Panc1 (cell line): ENCODE data around the gene DLL1. TPM values are rescaled to one million over a fixed set of nuclear protein-coding genes. Genes with fewer than 3 reads are reported as not detected.

ENCODE experiments used
- ATAC-seq: fragments of 200-7000 bp; cut with Tn5 transposase; 2 replicates; pipeline ENCODE4 v1.9.1; 2020; ENCODE audit warnings: mild to moderate bottlenecking, moderate library complexity
- BruUV-seq: library from RNA; stranded (reverse); fragments of 400-500 nt; replicated peaks from 2 replicates; lab custom pipeline; 2021; lab: Mats Ljungman, UMichigan
- CTCF ChIA-PET: fragments of 300-600 bp; sonication (Branson Sonifier 250); formaldehyde crosslinking; loops from one replicate; lab custom pipeline; 2022; ENCODE audit warnings: antibody characterized with exemption; lab: Charles Lee
- POLR2A ChIA-PET: fragments of 300-600 bp; sonication (Branson Sonifier 250); formaldehyde crosslinking; loops from one replicate; lab custom pipeline; 2022; ENCODE audit warnings: antibody characterized with exemption; lab: Charles Lee
- DNase-seq: peaks from one replicate; pipeline ENCODE4 v3.0.0-alpha.2; 2010; ENCODE audit warnings: low read depth, low spot score
- H3K27ac ChIP-seq: 2 replicates; pipeline ENCODE4 v1.5.1; 2011; ENCODE audit warnings: mild to moderate bottlenecking, low read length, inconsistent platforms
- H3K27me3 ChIP-seq: fragments of 200-500 bp; sonication (Bioruptor generic); 2 replicates; pipeline ENCODE4 v1.6.0; 2014; ENCODE audit warnings: low read length, inconsistent platforms; ENCODE audit not compliant: control insufficient read depth, insufficient read depth
- H3K36me3 ChIP-seq: fragments of 200-500 bp; sonication (Bioruptor generic); 2 replicates; pipeline ENCODE4 v1.5.1; 2014; ENCODE audit warnings: inconsistent platforms, mild to moderate bottlenecking, low read length, moderate library complexity; ENCODE audit not compliant: control insufficient read depth, insufficient read depth
- H3K4me1 ChIP-seq: 2 replicates; pipeline ENCODE4 v1.5.1; 2011; ENCODE audit warnings: inconsistent platforms, mild to moderate bottlenecking, low read length, moderate library complexity; ENCODE audit not compliant: control insufficient read depth, insufficient read depth
- H3K4me3 ChIP-seq, 2 experiments: 2 replicates each; pipeline ENCODE4 v1.5.1; 2011 to 2012; ENCODE audit warnings: low read depth in 2 of 2, low read length in 2 of 2, mild to moderate bottlenecking in 2 of 2, inconsistent platforms in 1 of 2, moderate library complexity in 1 of 2
- H3K9me3 ChIP-seq: fragments of 200-500 bp; sonication (Bioruptor generic); 2 replicates; pipeline ENCODE4 v1.5.1; 2014; ENCODE audit warnings: low read depth, mild to moderate bottlenecking, inconsistent platforms, low read length, moderate library complexity; ENCODE audit not compliant: control insufficient read depth, insufficient read depth
- POLR2AphosphoS5 ChIP-seq: IDR thresholded peaks from 2 replicates; pipeline ENCODE4 v1.6.1; 2012; ENCODE audit warnings: mild to moderate bottlenecking, low read depth, low read length, moderate library complexity
- SIN3A ChIP-seq: IDR thresholded peaks from 2 replicates; pipeline ENCODE4 v1.6.1; 2012; ENCODE audit warnings: low read depth, mild to moderate bottlenecking, low read length, moderate library complexity, borderline replicate concordance; ENCODE audit not compliant: insufficient read depth
- TCF7L2 ChIP-seq: IDR thresholded peaks from 2 replicates; pipeline ENCODE4 v1.6.1; 2011; ENCODE audit warnings: mild to moderate bottlenecking, low read depth, low read length, inconsistent platforms
- in situ Hi-C: cut with HindIII; loops from 2 replicates; pipeline ENCODE4 v1.10.0; 2016; ENCODE audit warnings: low sequenced_read_pairs, low pct_unique_long_range_greater_than_20kb
- intact Hi-C: fragments of 100-400 bp; cut with micrococcal nuclease; formaldehyde crosslinking; loops from one replicate; pipeline ENCODE4 v1.10.0; 2022; ENCODE audit not compliant: unreplicated experiment
- total RNA-seq: library from RNA; stranded (reverse); gene quantifications from one replicate; pipeline ENCODE4 v1.2.1, GENCODE V29; 2021; ENCODE audit not compliant: unreplicated experiment
- TF ChIP-seq, protein P1 (sequence below): fragments of 450-650 bp; IDR thresholded peaks from 2 replicates; pipeline ENCODE4 v1.5.1; 2017; ENCODE audit warnings: mild to moderate bottlenecking
- TF ChIP-seq, protein P2 (sequence below), 2 experiments: IDR thresholded peaks; 2 replicates each; pipeline ENCODE4 v1.6.1; 2011 to 2012; ENCODE audit warnings: low read depth in 2 of 2, control low read depth in 1 of 2, low read length in 1 of 2, mild to moderate bottlenecking in 1 of 2, moderate library complexity in 1 of 2; ENCODE audit not compliant: insufficient read depth in 1 of 2

The DLL1 gene
- total RNA-seq, 1 experiment from 2014 or later, result 2.4 TPM

DNA sequence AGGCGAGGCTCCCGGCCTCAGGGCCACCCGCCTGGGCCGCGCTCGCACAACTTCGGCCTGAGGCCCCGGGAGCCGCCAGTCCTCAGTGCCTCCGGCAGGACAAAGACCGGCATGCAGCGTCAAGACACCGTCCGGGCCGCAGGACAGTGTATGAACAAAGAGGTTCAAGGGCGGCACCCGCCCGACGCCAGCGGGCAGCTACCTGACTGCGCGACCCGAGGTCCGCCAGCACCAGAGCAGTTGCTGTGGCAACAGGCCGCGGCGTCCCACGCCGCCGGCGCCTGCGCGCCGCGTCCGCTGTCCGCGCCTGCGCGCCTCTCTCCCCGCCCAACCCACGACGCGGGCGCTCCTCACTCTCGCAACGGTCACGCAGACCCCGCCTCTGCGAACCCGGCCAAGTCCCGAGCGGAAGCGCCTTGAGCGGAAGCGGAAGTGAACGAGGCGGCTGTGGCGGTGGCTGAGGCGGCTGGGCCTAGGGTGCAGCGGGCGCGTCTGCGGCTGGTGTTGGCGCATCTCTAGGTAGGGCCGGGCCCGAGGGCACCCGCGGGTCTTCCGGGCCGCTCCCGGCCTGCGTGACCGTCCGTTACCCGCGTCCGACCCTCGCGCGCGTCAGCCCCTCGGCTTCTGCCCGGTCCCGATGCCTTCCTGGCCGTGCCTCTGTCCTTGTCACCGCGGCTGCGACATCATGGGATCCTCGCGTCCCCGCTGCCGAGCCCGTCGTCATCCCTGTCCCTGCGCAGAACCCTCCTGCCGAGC is 15.6 kb upstream of the DLL1 start, which contains the start of gene FAM120B:
Gene FAM120B (plus strand): TSS at position 435 of the 756 bp plus-strand sequence. CDS start 10,633 bp downstream, outside the sequence.
- intact Hi-C loops, result no loop called here
- in situ Hi-C loops, result no loop called here
- Histone ChIP-seq H3K4me1 (peaks cover 26% of the 10 kb centered on the region), H3K36me3 (peaks cover 7% of the 10 kb centered on the region; the same call in 1 of the 2 replicates), H3K27me3 (no peaks in the 10 kb centered on the region), H3K9me3 (no peaks in the 10 kb centered on the region), H3K27ac (peak within 1 kb of the TSS; percentile 98), H3K4me3 (peak within 1 kb of the TSS; percentile 94 to 100)
- CTCF ChIA-PET, result no interaction called here
- POLR2A ChIA-PET, result interaction anchor here (0.6 kb wide), 1 partner anchor 14 kb away, joined by 4 read pairs; no protein-coding TSS in a partner anchor
- no TSS peak for BruUV-seq
- DNase-seq (peak; percentile 77), ATAC-seq (peak; percentile 98)
- TF ChIP-seq POLR2AphosphoS5, result peak; percentile 98
- peak; percentile 76 for TF ChIP-seq SIN3A
- TF ChIP-seq TCF7L2, result no peak; the same call in 1 of the 2 replicates
- TF ChIP-seq, protein P1, sequence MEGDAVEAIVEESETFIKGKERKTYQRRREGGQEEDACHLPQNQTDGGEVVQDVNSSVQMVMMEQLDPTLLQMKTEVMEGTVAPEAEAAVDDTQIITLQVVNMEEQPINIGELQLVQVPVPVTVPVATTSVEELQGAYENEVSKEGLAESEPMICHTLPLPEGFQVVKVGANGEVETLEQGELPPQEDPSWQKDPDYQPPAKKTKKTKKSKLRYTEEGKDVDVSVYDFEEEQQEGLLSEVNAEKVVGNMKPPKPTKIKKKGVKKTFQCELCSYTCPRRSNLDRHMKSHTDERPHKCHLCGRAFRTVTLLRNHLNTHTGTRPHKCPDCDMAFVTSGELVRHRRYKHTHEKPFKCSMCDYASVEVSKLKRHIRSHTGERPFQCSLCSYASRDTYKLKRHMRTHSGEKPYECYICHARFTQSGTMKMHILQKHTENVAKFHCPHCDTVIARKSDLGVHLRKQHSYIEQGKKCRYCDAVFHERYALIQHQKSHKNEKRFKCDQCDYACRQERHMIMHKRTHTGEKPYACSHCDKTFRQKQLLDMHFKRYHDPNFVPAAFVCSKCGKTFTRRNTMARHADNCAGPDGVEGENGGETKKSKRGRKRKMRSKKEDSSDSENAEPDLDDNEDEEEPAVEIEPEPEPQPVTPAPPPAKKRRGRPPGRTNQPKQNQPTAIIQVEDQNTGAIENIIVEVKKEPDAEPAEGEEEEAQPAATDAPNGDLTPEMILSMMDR, result no peak
- TF ChIP-seq, protein P2, sequence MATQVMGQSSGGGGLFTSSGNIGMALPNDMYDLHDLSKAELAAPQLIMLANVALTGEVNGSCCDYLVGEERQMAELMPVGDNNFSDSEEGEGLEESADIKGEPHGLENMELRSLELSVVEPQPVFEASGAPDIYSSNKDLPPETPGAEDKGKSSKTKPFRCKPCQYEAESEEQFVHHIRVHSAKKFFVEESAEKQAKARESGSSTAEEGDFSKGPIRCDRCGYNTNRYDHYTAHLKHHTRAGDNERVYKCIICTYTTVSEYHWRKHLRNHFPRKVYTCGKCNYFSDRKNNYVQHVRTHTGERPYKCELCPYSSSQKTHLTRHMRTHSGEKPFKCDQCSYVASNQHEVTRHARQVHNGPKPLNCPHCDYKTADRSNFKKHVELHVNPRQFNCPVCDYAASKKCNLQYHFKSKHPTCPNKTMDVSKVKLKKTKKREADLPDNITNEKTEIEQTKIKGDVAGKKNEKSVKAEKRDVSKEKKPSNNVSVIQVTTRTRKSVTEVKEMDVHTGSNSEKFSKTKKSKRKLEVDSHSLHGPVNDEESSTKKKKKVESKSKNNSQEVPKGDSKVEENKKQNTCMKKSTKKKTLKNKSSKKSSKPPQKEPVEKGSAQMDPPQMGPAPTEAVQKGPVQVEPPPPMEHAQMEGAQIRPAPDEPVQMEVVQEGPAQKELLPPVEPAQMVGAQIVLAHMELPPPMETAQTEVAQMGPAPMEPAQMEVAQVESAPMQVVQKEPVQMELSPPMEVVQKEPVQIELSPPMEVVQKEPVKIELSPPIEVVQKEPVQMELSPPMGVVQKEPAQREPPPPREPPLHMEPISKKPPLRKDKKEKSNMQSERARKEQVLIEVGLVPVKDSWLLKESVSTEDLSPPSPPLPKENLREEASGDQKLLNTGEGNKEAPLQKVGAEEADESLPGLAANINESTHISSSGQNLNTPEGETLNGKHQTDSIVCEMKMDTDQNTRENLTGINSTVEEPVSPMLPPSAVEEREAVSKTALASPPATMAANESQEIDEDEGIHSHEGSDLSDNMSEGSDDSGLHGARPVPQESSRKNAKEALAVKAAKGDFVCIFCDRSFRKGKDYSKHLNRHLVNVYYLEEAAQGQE (IDR thresholded peaks at IDR 0.05; ENCODE audit: insufficient read depth in 1 of 2, low read depth in 2 of 2, low read length in 1 of 2), result no peak

DNA sequence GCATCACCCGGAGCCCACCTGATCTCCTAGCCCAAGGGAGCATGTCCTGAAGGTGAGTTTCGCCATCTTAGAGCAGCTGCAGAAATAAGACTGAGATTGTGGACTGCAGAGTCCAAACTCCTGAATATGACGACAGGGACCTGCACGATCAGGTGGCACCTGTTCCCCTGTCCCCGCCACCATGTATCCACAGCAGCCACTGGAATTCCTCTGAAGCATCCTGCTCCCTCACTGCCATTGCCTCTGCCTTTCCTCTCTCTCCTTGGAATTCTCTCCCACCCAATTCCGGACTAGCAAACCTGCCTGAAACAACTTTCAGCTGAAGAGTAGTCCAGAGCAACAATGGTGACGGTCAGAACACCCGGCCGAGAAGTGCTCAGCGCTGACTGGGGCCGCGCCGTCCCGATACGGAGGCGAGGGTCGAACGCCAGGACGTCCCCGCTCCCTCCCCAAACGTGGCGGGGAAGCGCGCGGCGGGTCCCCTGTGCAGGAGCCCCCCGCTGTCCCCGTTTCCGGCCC is 15.0 kb upstream of the DLL1 start:
- no TSS peak for BruUV-seq

More for the DNA sequence above, 15.0 kb upstream of the DLL1 start:
- ChIA-PET CTCF (no interaction called here), POLR2A (interaction anchor here (0.6 kb wide), 2 partner anchors 13 to 564 kb away, joined by 3 to 4 read pairs; no protein-coding TSS in a partner anchor)
- H3K4me3 ChIP-seq, result peak overlapping the region; percentile 94 to 100
- no peak for DNase-seq
- H3K36me3 ChIP-seq, result peaks cover 7% of the 10 kb centered on the region; the same call in 1 of the 2 replicates
- no peaks in the 10 kb centered on the region for H3K9me3 ChIP-seq
- in situ Hi-C loops, result no loop called here
- intact Hi-C loops, result no loop called here
- H3K4me1 ChIP-seq, result peaks cover 26% of the 10 kb centered on the region
- peak overlapping the region; percentile 84 for H3K27ac ChIP-seq
- ATAC-seq, result peak; percentile 50; the same call in 1 of the 2 replicates
- H3K27me3 ChIP-seq, result no peaks in the 10 kb centered on the region
- TF ChIP-seq SIN3A, result 0 out of 2 replicates have a peak, but pooled peaks have one; percentile 70
- TF ChIP-seq, protein P1, result no peak
